CD4-positive, CD25-positive, alpha-beta regulatory T cell (primary cell): ENCODE data around the gene ATP2B2. TPM values are rescaled to one million over a fixed set of nuclear protein-coding genes. Genes with fewer than 3 reads are reported as not detected.

Source experiments
- ATAC-seq, 2 donors: fragments of 150-1000 bp; cut with Tn5 transposase; one replicate each; pipeline ENCODE4 v1.10.0; 2021; ENCODE audit warnings: low read depth in 2 of 2, moderate number of reproducible peaks in 2 of 2, moderate library complexity in 1 of 2
- DNase-seq, 3 donors: peaks; one replicate each; pipeline versions ENCODE4 v3.0.0 to v3.0.0-alpha.2; 2012 to 2022; ENCODE audit warnings: mixed read lengths in 1 of 3
- H3K27ac ChIP-seq: one replicate; pipeline ENCODE4 v1.7.0; 2013; ENCODE audit warnings: mild to moderate bottlenecking, low read length; ENCODE audit not compliant: insufficient read depth, poor library complexity, severe bottlenecking
- H3K27me3 ChIP-seq: one replicate; pipeline ENCODE4 v1.7.0; 2013; ENCODE audit warnings: low read length; ENCODE audit not compliant: control insufficient read depth, insufficient read depth
- H3K36me3 ChIP-seq: one replicate; pipeline ENCODE4 v1.7.0; 2013; ENCODE audit warnings: mild to moderate bottlenecking, low read length, moderate library complexity; ENCODE audit not compliant: control insufficient read depth, insufficient read depth
- H3K4me1 ChIP-seq: 2 replicates; pipeline ENCODE4 v1.7.0; 2013; ENCODE audit warnings: mild to moderate bottlenecking, low read length; ENCODE audit not compliant: insufficient read depth, control insufficient read depth, poor library complexity, severe bottlenecking
- H3K4me3 ChIP-seq: one replicate; pipeline ENCODE4 v1.7.0; 2013; ENCODE audit warnings: low read depth, mild to moderate bottlenecking, low read length, moderate library complexity
- H3K9me3 ChIP-seq, 2 experiments: 1 replicate in 1 of 2; 2 replicates in 1 of 2; pipeline ENCODE4 v1.7.0; 2013; ENCODE audit warnings: low read length in 2 of 2, mild to moderate bottlenecking in 1 of 2, moderate library complexity in 1 of 2; ENCODE audit not compliant: control insufficient read depth in 2 of 2
- H3K27ac Mint-ChIP-seq, 3 donors: one replicate each; pipeline ENCODE4 v1.8.0; 2020 to 2022; ENCODE audit warnings: mild to moderate bottlenecking in 3 of 3, mixed read lengths in 3 of 3, moderate library complexity in 2 of 3
- H3K27me3 Mint-ChIP-seq: one replicate; pipeline ENCODE4 v1.8.0; 2022; ENCODE audit warnings: mild to moderate bottlenecking, mixed read lengths
- H3K36me3 Mint-ChIP-seq: one replicate; pipeline ENCODE4 v1.8.0; 2020; ENCODE audit warnings: mixed read lengths
- H3K4me1 Mint-ChIP-seq, 4 donors: one replicate each; pipeline ENCODE4 v1.8.0; 2020 to 2022; ENCODE audit warnings: mixed read lengths in 4 of 4, mild to moderate bottlenecking in 1 of 4
- H3K4me3 Mint-ChIP-seq, 4 donors: one replicate each; pipeline ENCODE4 v1.8.0; 2020 to 2022; ENCODE audit warnings: mild to moderate bottlenecking in 4 of 4, mixed read lengths in 4 of 4, moderate library complexity in 3 of 4
- H3K9me3 Mint-ChIP-seq, 7 donors: one replicate each; pipeline ENCODE4 v1.8.0; 2020 to 2022; ENCODE audit warnings: mixed read lengths in 7 of 7, mild to moderate bottlenecking in 3 of 7, moderate library complexity in 2 of 7
- polyA plus RNA-seq, 4 donors: library from polyadenylated mRNA; unstranded; fragments of 300-500 nt; fragmentation: Illumina TruSeq; gene quantifications; one replicate each; pipeline ENCODE4 v1.2.3, GENCODE V29; 2021
- total RNA-seq: library from RNA; stranded (reverse); gene quantifications from one replicate; pipeline ENCODE4 v1.2.3, GENCODE V29; 2022

The ATP2B2 gene
- total and polyA plus RNA-seq, 5 donors from 2014 or later, result 0.13 TPM; not detected in 4

DNA sequence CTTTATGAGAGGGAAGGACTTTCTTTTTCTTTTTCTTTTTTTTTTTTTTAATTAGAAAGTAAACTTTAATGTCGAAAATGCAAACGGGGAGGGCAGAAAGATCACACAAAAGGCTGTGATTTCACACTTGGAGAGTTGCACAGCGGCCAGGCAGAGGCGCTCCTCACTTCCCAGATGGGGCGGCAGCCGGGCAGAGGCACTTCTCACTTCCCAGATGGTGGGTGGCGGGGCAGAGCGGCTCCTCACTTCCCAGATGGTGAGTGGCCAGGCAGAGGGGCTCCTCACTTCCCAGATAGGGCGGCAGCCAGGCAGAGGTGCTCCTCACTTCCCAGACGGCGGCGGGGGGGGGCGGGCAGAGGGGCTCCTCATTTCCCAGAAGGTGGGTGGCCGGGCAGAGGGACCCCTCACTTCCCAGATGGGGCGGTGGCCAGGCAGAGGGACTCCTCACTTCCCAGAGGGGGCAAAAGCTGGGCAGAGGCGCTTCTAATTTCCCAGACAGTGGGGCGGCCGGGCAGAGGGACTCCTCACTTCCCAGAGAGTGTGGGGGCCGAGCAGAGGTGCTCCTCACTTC is 88.6 kb downstream of the ATP2B2 start:
- Mint-ChIP-seq H3K27ac (no peak overlapping the region), H3K36me3 (no peaks in the 10 kb centered on the region), H3K27me3 (peaks cover 10% of the 10 kb centered on the region), H3K4me1 (peaks cover 0 to 18% (median 11%) of the 10 kb centered on the region in 4 donors), H3K9me3 (no peaks in the 10 kb centered on the region), H3K4me3 (no peak overlapping the region)
- Histone ChIP-seq H3K9me3 (no peaks in the 10 kb centered on the region), H3K27ac (no peak overlapping the region), H3K36me3 (no peaks in the 10 kb centered on the region), H3K4me1 (peaks cover 9% of the 10 kb centered on the region), H3K27me3 (no peaks in the 10 kb centered on the region), H3K4me3 (no peak overlapping the region)
- ATAC-seq (no peak), DNase-seq (no peak)

DNA sequence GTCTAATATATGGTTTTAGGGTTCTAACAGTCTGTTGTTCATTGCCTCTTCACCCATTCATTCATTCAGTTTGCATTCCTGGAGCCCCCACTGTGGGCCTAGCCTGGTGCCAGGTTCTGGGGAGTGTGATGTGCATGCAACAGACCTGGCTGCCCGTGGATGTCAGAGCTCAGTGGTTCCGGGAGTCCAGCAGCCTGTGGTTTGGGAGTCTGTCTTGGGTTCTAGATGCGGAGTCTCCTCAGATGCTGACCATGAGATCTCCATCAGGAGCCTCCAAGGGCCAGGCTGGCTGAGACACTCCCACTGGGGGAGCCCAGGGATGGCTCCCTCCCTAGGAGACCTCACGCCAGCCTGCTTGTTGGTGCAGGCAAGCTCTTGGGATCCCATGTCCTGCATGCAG is 92.3 kb downstream of the ATP2B2 start:
- Mint-ChIP-seq H3K4me3 (no peak overlapping the region), H3K27ac (peak overlapping the region in 1 of 3 donors; percentile 51), H3K27me3 (peaks cover 7% of the 10 kb centered on the region), H3K36me3 (no peaks in the 10 kb centered on the region), H3K4me1 (peaks cover 0 to 3% (median 0%) of the 10 kb centered on the region in 4 donors), H3K9me3 (no peaks in the 10 kb centered on the region)
- no peaks in the 10 kb centered on the region for H3K36me3 ChIP-seq
- no peak overlapping the region for H3K27ac ChIP-seq
- no peak overlapping the region for H3K4me3 ChIP-seq
- ATAC-seq, result no peak
- no peaks in the 10 kb centered on the region for H3K27me3 ChIP-seq
- no peak for DNase-seq
- H3K9me3 ChIP-seq, result no peaks in the 10 kb centered on the region
- no peaks in the 10 kb centered on the region for H3K4me1 ChIP-seq

DNA sequence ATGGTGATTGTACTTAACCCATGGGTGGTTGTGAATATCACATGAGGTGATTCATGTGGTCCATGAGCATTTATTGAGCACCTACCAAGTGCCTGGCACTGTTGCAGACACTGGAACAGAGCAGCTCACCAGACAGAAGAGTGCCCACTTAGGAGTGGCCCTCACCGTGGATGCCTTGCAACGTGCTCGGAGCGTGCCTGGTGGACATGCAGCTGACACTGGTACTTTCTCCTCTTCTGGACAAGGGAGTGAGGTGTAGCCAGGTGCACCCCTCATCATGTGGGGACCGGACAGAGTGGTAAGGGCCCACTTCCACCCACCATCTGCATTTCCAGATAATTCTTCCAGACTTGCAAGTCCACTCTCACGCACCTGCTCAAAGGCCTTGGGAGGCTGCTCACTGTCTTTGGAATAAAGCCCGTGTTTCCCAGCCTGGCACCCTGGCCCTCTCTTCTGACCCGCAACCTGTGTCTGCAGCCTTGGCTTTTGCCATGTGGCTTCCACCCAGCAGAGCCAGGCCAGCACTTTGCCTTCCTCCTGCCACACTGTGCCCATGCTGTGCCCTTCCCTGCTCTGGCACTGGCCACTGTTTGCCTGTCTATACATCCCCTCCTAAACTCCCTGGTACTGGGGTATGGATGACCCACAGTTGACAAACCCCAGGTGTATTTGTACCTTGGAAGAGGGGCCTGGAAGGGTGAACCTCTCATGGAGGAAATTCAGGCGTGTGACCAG is 93.6 kb downstream of the ATP2B2 start:
- Histone ChIP-seq H3K27me3 (no peaks in the 10 kb centered on the region), H3K9me3 (no peaks in the 10 kb centered on the region), H3K4me1 (no peaks in the 10 kb centered on the region), H3K4me3 (no peak overlapping the region), H3K27ac (no peak overlapping the region), H3K36me3 (no peaks in the 10 kb centered on the region)
- Mint-ChIP-seq H3K27me3 (peaks cover 7% of the 10 kb centered on the region), H3K36me3 (no peaks in the 10 kb centered on the region), H3K27ac (no peak overlapping the region), H3K4me3 (no peak overlapping the region), H3K9me3 (no peaks in the 10 kb centered on the region), H3K4me1 (peaks cover 0 to 3% (median 0%) of the 10 kb centered on the region in 4 donors)
- no peak for ATAC-seq
- no peak for DNase-seq

DNA sequence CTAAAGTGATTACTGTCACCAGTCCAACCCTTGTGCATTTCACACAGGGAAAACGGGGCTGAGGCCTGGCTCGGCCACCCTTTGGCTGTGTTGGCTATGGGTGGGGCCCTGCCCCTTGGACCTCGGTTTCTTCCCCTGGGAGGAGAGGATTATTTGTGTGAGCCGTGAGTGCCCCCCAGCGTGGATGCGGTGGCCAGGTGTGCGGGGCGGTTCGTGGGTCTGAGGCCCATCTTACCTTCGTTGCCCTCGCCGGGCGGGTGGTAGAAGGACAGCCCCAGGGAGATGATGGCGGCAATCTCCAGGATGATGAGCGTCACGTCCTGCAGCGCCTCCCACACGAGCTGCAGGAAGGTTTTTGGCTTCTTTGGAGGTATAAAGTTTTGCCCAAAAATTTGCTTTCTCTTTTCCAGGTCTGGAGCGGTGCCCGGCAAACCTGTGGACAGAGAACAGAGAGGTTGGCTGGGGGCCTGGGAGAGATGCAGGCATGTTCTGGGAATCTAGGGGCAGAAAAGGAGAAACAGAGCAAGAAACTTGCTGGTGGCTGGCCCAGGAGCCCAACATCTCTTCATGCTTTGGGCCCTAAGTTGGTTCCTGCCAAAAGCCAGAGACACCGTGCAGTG is 94.9 kb downstream of the ATP2B2 start:
- no peaks in the 10 kb centered on the region for H3K4me1 ChIP-seq
- no peaks in the 10 kb centered on the region for H3K36me3 Mint-ChIP-seq
- no peak overlapping the region for H3K4me3 Mint-ChIP-seq
- no peak overlapping the region for H3K4me3 ChIP-seq
- no peaks in the 10 kb centered on the region for H3K9me3 ChIP-seq
- H3K4me1 Mint-ChIP-seq, result peaks cover 0 to 2% (median 0%) of the 10 kb centered on the region in 4 donors
- ATAC-seq (no peak), DNase-seq (no peak)
- no peaks in the 10 kb centered on the region for H3K9me3 Mint-ChIP-seq
- H3K27me3 Mint-ChIP-seq, result peaks cover 5% of the 10 kb centered on the region
- H3K27ac ChIP-seq, result no peak overlapping the region
- no peaks in the 10 kb centered on the region for H3K36me3 ChIP-seq
- H3K27me3 ChIP-seq, result no peaks in the 10 kb centered on the region
- H3K27ac Mint-ChIP-seq, result no peak overlapping the region

DNA sequence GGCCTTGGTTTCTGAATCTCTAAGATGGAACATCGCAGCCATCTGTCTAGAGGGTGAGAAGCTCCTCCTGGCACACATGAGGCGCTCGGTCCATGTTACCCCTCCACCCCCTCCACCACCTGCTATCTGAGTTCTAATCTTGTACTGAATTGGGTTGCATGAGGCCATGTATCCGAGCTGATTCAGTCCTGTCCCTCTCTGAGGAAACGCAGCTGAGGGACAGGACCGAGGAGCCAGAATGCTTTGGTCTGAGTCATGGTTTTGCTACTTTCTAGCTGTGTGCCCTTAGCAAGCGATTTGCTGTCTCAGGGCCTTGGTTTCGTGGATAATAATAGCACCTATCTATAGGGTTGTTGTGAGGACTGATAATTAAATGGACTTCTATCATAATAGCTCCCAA is 96.7 kb downstream of the ATP2B2 start:
- no peaks in the 10 kb centered on the region for H3K27me3 ChIP-seq
- ATAC-seq (no peak), DNase-seq (no peak)
- no peaks in the 10 kb centered on the region for H3K9me3 ChIP-seq
- Mint-ChIP-seq H3K9me3 (no peaks in the 10 kb centered on the region), H3K4me1 (peaks cover 0 to 2% (median 0%) of the 10 kb centered on the region in 4 donors), H3K27me3 (no peaks in the 10 kb centered on the region), H3K36me3 (no peaks in the 10 kb centered on the region), H3K27ac (peak overlapping the region in 1 of 3 donors; percentile 59), H3K4me3 (no peak overlapping the region)
- H3K4me1 ChIP-seq, result no peaks in the 10 kb centered on the region
- H3K36me3 ChIP-seq, result no peaks in the 10 kb centered on the region
- H3K4me3 ChIP-seq, result no peak overlapping the region
- no peak overlapping the region for H3K27ac ChIP-seq

DNA sequence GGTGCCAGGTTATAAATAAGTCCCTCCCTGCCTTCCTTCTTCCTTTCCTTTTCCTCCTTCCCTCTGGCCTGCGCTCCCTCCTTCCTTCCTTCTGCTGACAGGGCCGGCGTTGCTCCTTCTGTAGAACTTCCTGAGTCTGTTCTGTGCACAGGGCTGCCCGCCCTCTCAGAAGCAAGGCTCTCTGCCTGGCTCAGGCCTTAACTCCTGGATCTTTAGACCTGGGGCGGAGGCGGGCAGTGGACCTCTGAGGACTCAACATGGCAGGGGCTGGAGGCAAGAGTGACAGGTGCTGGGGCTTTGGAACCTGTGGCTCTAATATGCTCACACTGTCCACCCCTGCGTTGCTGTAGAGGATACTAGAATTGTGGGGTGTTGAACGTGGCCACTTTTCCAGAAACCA is 98.0 kb downstream of the ATP2B2 start:
- Histone ChIP-seq H3K9me3 (no peaks in the 10 kb centered on the region), H3K4me3 (no peak overlapping the region), H3K27ac (no peak overlapping the region), H3K36me3 (no peaks in the 10 kb centered on the region), H3K27me3 (no peaks in the 10 kb centered on the region), H3K4me1 (no peaks in the 10 kb centered on the region)
- Mint-ChIP-seq H3K36me3 (no peaks in the 10 kb centered on the region), H3K4me1 (no peaks in the 10 kb centered on the region), H3K4me3 (no peak overlapping the region), H3K27ac (peak overlapping the region in 1 of 3 donors; percentile 54), H3K27me3 (no peaks in the 10 kb centered on the region), H3K9me3 (no peaks in the 10 kb centered on the region)
- DNase-seq (no peak), ATAC-seq (no peak)

DNA sequence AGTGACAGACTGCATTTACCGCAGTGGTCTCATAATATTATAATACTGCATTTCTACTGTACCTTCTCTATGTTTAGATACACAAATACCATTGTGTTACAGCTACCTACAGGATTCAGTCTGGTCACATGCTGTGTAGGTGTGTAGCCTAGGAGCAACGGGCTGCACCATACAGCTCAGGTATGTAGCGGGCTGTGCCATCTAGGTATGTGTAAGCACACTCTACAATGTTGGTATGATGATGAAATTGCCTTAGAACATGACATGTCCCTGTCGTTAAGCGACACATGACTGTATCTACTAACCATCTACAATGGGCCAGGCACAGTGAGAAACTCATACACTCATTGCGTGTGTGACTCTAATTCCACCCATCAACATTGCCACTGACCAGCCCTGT is 99.0 kb downstream of the ATP2B2 start:
- Mint-ChIP-seq H3K27me3 (no peaks in the 10 kb centered on the region), H3K4me1 (peaks cover 0 to 2% (median 0%) of the 10 kb centered on the region in 4 donors), H3K4me3 (no peak overlapping the region), H3K9me3 (no peaks in the 10 kb centered on the region), H3K27ac (no peak overlapping the region), H3K36me3 (no peaks in the 10 kb centered on the region)
- Histone ChIP-seq H3K9me3 (no peaks in the 10 kb centered on the region), H3K27ac (no peak overlapping the region), H3K27me3 (no peaks in the 10 kb centered on the region), H3K4me3 (no peak overlapping the region), H3K4me1 (no peaks in the 10 kb centered on the region), H3K36me3 (no peaks in the 10 kb centered on the region)
- DNase-seq (no peak), ATAC-seq (no peak)
